ENCODE results near the gene RTN4.

RTN4 gene

DNA sequence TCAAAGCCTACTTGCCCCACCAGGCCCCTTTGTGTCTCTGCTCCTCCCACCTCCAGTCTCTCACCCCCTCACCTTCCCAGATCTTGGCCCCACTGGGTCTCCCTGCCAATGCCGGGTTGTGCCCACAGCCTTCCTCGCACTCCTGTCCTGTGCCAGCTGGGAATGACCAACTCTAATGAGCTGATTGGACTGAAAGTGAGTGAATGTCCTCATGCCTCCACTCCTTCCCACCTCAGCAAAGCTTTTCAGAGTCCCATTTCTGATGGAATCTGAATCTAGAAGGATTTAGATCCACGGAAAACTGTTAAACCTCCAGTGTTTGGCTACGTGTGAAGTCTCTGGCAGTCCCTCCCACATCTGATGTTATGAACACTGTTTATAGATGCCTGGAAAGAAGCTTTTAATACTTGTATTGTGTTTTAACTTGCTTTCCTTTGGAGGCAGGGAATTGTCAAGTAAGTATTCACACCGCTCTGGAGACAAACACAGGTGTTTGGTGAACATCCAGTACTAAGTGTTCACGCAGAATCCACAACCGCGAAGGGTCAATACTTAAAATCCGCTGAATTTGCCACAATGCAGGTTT lies 103.9 kb downstream of the RTN4 start:
- FAIRE-seq = no peak

DNA sequence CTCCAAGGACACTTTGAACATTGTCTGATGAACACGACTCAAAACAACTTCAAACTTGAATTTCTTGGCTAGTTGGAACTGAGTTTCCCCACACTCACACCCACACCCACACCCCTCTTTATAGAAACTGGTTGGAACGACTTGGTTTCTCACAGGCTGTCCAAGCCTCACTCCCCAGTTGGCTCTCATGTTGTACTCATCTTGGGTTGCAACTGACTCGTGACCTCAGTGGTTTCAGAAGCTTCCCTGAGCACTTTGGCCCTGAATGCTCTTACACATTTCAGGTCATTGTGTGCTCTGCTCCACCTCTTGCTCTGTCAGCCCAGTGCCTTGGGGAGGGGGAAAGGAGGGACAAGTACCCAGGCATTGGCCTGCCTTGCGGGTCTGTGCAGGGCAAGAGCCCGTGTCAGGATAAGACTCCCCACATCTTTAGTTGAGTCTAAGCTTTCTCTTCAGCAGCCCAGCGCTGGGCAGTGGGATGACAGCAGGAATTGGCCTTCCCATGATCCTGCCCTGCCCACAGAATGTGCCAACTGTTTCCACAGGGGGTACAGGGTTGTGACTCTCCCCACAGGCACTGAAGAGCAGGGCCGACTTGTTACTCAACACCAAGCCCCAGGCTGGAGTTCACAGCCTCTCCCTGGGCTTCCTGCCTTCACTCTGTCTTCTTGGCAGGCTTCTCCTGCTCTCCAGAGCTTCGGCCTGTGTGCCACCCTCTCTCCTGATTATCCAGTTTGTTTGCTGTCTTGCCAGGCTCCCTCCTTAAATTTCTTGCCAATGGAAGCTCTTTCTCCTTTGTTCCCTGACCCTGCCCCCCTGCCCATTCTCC lies 104.6 kb downstream of the RTN4 start:
- no peak for FAIRE-seq

DNA sequence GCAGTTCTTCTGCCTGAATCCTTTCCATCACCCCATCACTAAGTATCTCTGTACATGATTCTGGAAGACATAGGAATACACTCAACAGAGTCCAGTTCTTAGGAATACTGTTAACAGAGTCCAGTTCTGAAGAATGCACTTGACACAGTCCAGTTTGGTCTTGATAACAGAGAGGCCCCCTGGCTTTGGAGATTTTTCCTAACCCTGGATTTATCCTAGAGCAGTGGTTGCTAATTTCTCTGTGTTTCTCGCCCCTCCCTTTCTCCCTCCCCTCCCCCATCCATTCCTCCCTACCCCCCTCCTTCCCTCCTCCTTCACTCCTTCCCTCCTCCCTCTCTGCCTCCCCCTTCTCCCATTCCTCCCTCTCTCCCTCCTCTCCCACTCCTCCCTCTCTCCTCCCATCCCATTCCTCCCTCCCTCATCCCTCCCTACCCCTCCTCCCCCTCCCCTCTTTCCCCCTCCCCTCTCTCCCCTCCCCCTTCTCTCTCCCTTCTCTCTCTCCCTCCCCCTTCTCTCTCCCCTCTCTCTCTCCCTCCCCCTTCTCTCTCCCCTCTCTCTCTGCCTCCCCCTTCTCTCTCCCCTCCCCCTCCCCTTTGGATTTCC lies 105.4 kb downstream of the RTN4 start:
- FAIRE-seq = no peak

DNA sequence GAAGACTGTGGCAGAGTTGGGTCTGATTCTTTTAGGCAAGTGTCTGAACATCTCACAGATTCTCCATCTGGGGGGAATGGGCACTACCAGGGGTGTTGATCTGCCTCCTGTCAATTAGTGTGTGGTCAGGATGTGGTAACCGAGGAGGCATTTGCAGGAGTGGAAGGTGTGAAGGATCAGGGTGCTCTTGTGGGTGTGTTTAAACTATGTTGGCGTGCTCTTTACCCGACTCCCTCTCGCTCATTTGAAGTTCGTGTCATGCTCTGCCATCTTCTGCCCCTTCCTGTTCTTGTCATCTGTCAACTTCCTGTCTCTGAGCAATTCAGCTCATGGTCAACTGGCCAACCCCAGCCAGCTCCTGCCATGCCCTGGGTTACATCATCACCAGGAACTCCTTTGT lies 107.9 kb downstream of the RTN4 start:
- FAIRE-seq = no peak

DNA sequence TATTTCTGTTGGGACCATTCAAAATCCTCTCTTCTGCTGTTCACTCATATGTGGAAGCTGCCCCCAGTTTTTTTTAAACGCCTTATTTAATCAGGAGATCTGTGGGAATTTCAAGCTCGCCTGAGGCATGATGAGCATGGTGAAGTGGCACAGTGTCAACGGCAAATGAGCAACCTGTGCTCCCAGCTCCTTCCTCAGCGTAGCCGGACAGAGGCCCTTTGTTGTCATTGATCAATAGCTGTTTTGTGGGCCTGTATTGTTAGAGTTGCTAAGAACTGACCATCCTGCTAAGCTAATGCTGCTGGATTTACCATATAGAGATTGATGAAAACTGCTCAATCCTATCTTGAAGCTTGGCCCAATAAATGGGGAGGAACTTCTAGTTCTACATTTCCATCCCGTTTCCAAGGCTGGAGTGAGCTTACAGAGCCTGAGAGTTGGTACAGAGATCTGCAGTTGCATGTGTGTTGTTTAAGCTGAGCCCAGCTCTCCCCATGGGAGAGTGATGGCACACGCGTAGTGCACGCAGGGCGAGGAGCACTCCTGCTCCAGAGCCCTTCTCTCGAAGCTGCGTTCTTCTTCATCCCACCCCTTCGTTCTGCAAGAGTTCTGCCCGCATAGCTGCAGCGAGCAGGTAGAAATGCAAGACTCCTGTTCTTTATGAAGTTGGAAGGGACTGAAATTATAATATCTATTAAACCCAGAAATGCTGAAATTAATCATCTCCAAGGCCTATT lies 108.8 kb downstream of the RTN4 start:
- FAIRE-seq = no peak

DNA sequence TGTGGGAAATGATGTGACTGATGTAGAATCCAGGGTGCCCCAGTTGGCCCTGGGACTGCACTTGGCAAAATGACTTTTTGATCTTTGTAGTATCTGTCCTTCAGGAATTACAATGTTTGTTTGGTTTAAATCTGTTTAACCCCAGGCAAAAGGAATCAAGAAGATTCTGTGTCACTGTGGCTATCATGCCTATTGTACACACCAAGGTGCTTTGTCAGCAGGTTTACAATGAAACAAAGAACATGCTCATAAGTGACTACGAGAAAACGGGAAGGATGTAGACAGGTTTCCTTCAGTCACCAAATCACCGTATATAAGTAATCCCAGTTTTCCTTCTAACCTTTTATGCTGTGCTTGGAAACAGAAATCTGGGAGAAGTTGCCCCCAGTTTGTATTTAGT lies 109.5 kb downstream of the RTN4 start:
- FAIRE-seq = no peak

DNA sequence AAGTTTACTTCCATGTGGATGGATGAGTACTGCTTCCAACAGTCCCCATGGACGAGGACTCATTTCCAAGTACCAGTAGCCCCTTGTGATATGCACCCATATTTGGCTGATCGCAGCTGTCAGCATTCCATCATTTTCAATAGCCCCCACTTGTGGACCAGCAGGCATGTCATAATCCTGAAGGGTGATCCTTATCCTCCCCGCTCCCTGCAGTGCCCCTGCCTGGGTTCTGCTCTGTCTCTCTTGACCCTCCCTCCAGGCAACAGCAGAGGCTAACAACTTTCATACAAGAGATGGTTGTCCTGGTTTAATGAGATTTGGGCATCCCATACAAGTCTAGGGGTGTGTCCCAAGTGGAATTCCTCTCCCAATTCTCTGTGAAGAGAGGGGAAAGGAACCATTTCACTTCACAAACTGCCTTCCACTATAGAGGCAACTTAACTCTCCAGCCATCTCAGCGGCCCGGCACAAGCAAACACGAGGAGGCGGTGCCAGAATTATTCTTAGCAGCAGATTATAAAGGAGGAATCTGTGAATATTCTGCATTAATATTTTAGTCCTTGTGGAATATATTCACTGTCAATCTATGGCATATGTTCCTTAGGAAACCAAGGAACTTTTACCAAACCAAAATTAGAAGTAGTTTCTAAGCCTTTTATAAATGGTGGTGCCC lies 110.7 kb downstream of the RTN4 start:
- FAIRE-seq = no peak

DNA sequence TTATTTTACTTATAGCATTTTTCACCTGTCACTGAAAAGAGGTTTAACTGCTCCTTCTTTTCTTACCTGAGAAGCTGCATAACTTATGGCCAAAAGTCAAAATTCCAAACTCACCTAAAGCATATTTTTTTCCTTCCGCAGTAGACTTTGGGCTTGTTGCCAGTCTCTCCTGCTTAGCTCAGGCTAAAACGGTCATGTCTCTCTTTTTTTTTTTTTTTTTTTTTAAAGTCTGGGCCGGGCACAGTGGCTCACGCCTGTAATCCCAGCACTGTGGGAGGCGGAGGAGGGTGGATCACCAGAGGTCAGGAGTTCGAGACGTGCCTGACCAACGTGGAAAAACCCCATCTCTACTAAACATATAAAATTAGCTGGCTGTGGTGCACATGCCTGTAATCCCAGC lies 113.5 kb downstream of the RTN4 start:
- no peak for FAIRE-seq

DNA sequence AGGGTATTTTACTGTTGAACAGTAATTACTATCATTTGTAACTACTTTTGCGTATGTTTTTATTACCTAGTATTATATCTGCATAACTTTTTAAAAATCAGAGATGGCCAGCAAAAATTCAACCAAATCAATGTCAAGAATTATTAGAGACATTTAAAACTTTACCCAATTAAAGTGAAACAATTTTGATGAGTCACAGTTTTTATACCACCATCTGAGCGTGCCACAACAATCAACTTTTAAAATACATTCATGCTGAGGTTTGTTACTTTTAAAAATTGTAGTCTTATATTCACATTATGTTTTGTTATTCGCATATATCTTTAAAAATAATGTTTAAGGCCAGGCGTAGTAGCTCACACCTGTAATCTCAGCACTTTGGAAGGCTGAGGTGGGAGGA lies 114.9 kb downstream of the RTN4 start:
- FAIRE-seq = no peak

DNA sequence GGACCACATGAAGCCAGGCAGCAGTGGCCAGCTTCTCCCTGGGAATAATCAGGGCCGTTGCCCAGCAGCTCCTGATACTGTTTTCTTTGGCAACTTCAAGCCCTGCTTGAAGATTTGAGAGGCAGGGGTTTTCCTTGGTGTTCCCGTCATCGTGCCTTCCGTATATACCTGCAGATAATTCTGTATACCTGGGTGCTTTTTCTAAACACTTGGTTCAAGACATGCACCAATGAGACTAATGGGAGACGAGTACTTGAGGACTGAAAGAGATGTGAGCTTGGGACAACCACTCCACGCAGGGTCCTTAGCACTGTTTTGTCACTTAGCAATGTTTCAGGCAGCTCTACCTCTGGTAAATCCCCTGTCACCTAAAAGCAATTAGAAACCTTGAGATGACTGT lies 118.8 kb downstream of the RTN4 start:
- no peak for FAIRE-seq

DNA sequence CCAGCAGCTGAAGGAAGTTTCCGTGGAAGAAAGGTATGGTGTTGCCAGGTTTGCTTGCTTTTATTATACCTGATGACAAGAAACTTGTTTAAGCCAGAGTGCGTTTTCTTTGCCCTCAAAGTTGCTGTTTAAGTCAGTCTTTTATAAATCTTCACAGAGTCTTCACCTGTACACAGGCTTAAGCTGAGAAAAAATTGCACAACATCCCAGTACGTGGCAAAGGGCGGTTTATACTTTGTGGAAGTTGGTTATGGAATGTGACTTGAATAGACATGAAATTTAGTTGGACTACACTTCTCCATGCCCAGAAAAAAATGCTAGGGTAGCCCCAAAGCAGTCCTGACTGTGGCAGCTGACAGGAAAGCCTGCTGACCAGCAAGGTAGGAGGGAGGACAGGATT lies 121.5 kb downstream of the RTN4 start:
- no peak for FAIRE-seq

DNA sequence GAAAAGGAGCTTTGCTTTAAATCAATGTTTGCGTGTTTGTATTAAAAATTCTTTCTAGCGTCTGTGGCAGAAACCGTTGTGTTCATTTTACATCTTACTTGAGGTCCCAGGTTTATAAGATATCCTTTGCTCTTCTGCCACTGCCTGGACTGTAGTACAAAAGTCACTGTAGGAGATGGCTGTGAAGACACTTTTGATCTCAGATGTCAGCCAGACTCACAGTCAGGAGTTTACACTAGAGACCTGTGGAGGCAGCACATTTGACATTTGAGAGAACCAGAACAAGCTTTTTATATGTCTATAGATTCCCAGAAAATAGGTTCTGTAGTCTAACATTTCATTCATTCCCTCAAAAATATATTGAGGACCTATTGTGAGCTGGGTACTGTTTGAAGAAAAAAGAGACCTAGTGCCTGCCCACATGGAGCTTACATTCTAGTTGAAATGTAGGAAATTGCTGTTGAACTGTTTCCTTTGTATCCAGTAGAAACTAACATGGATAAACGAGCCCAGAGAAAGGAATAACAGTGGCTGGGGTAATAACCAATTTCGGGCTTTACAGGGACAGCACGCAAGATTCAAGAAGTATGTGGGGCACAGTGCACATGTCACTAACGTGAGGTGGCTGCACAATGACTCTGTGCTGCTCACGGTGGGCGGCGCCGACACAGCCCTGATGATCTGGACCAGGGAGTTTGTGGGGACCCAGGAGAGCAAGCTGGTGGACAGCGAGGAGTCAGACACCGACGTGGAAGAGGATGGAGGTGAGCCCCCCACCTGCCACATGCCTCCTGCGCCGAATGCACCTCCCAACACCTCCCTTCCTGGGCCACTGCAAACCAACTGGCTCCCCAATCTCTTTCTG lies 122.3 kb downstream of the RTN4 start:
- no peak for FAIRE-seq

DNA sequence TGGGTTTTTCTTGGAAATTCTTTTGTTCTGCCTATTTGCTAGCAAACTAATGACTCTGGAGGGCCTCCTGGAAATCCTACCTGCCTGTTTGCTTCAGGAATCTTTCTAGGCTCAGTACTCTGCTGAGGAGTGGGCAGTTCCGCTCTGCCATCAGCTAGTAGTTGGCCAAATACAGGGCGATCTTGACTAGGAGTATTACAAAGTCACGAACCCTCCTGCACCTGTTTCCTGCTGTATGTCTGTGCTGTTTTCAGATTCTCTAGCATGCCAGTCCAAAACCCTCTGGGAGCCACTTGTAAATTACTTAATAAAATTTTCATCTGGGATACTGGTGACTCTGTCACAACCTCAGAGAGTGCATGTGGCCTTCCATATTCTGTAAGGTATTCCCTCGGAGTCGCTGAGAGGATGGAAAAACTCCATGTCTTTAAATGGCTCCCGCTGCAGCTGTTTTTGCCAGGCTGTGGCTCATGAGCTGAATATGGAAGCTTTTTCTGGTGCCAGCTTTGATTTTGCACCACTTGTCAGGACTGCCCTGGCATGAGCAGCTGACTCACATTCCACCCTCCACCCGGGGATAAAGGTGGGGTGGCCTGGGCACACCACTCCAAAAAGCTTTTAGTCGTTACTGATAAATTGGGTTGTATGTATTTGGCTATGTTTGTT lies 123.0 kb downstream of the RTN4 start:
- FAIRE-seq = no peak

DNA sequence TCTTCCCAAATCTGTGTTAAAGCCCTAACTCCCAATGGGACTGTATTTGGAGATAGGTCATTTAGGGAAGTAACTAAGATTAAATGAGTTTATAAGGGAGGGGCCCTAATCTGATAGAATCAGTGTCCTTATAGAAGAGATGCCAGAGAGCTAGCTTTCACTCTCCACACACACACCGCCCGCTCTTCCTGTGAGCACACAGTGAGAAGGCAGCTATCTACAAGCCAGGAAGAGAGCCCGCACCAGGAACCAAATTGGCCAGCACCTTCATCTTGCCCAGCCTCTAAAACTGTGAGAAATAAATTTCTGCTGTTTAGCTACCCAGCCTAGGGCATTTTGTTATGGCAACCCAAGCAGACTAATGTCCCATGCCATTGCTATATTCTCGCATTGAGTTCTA lies 125.2 kb downstream of the RTN4 start:
- no peak for FAIRE-seq

DNA sequence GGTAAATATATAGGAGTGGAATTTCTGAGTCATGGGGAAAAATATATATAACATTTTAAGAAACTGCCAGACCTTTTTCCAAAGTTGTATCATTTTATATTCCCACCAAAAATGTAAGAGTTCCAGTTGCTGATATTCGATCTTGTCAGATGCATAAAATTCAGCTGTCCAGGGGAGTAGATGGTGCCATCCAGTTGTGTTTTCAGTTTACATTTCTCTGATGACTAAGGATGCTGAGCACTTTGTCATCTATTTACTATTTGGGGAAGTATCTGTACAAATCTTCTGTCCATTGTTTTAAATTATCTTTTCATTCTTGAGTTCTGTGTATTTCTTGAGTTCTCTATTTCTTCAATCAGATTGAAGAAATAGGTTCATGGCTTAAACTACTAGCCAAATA lies 126.1 kb downstream of the RTN4 start:
- FAIRE-seq = no peak

Data from islet of Langerhans (tissue), 1 donor.